Lung (tissue), 12 donors: Measurements from ENCODE around the gene PLEKHA1. TPM values are rescaled to one million over a fixed set of nuclear protein-coding genes. Genes with fewer than 3 reads are reported as not detected.

ENCODE experiments used
- ATAC-seq: fragments of 200-7000 bp; cut with Tn5 transposase; one replicate; pipeline ENCODE4 v1.9.1; 2020; ENCODE audit warnings: moderate number of reproducible peaks; ENCODE audit not compliant: insufficient read depth, low FRiP score
- DNase-seq, 3 donors: peaks; one replicate each; pipeline ENCODE4 v3.0.0-alpha.2; 2013 to 2017
- H3K27ac ChIP-seq, 2 donors: one replicate each; pipeline ENCODE4 v1.5.1; 2013; ENCODE audit warnings: mild to moderate bottlenecking in 2 of 2, moderate library complexity in 2 of 2, control low read depth in 1 of 2, inconsistent platforms in 1 of 2, low read depth in 1 of 2, low read length in 1 of 2
- H3K27me3 ChIP-seq, 3 donors: one replicate each; pipeline ENCODE4 v1.5.1; 2013; ENCODE audit warnings: low read length in 2 of 3; ENCODE audit not compliant: control insufficient read depth in 3 of 3, insufficient read depth in 3 of 3
- H3K36me3 ChIP-seq, 4 donors: one replicate each; pipeline ENCODE4 v1.5.1; 2013; ENCODE audit warnings: low read length in 4 of 4, mild to moderate bottlenecking in 1 of 4, moderate library complexity in 1 of 4; ENCODE audit not compliant: control insufficient read depth in 4 of 4, insufficient read depth in 4 of 4
- H3K4me1 ChIP-seq, 5 donors: one replicate each; pipeline ENCODE4 v1.5.1; 2013; ENCODE audit warnings: low read length in 5 of 5, mild to moderate bottlenecking in 2 of 5, moderate library complexity in 1 of 5; ENCODE audit not compliant: control insufficient read depth in 5 of 5, insufficient read depth in 5 of 5
- H3K4me3 ChIP-seq: one replicate; pipeline ENCODE4 v1.5.1; 2013; ENCODE audit warnings: mild to moderate bottlenecking, control low read depth, moderate library complexity
- H3K9ac ChIP-seq, 2 donors: one replicate each; pipeline ENCODE4 v1.5.1; 2013; ENCODE audit warnings: low read length in 2 of 2, control low read depth in 1 of 2; ENCODE audit not compliant: insufficient read depth in 1 of 2
- H3K9me3 ChIP-seq, 4 donors: one replicate each; pipeline ENCODE4 v1.5.1; 2013; ENCODE audit warnings: low read length in 3 of 4, mild to moderate bottlenecking in 1 of 4, moderate library complexity in 1 of 4; ENCODE audit not compliant: control insufficient read depth in 4 of 4, insufficient read depth in 3 of 4
- CTCF ChIP-seq: IDR thresholded peaks from 2 replicates; pipeline ENCODE4 v1.5.1; 2012; ENCODE audit warnings: mild to moderate bottlenecking; ENCODE audit errors: control extremely low read depth, extremely low read depth
- WGBS, 2 donors: extraction: QIAGEN DNeasy Blood & Tissue Kit; methylation state at CpG; one replicate each; pipeline ENCODE4 v1.1.7; 2013; 5-methylcytosine and 5-hydroxymethylcytosine counted together
- polyA plus RNA-seq, 2 donors: library from polyadenylated mRNA; stranded (reverse); fragments of 200-250 nt; gene quantifications; one replicate each; pipeline ENCODE4 v1.2.1, GENCODE V29; 2013
- total RNA-seq, 2 donors: library from RNA; depleted of rRNA in 1 of 2; stranded (reverse); fragments of >200 nt in 1 of 2; gene quantifications; one replicate each; pipeline ENCODE4 v1.2.1, GENCODE V29; 2014 to 2021
- donor health status: control.
- donor health status: control.
- donor health status: Bipolar disorder and iron deficiency.
- donor health status: healthy.
- donor health status: DM: yes; HTN: yes; CAD: no.

The PLEKHA1 gene
- total and polyA plus RNA-seq, 4 donors, result 18.9 to 73.2 (median 28.2) TPM

GRCh38 chr10:122326806-122327205 is 47.7 kb upstream of the PLEKHA1 start:
- Histone ChIP-seq H3K36me3 (no peaks in the 10 kb centered on the region), H3K9ac (no peak overlapping the region), H3K4me1 (no peaks in the 10 kb centered on the region), H3K27ac (no peak overlapping the region), H3K9me3 (no peaks in the 10 kb centered on the region), H3K4me3 (no peak overlapping the region), H3K27me3 (no peaks in the 10 kb centered on the region)
- 77 to 88% methylated on average over 6 of the region's 6 CpGs for WGBS, 2 donors
- DNase-seq, result no peak
- ATAC-seq, result no peak
- no peak for TF ChIP-seq CTCF

- ATAC-seq (no peak), DNase-seq (no peak)
- 86 to 88% methylated on average over 16 of the region's 16 CpGs for WGBS, 2 donors
- Histone ChIP-seq H3K36me3 (no peaks in the 10 kb centered on the region), H3K4me1 (no peaks in the 10 kb centered on the region), H3K27ac (no peak overlapping the region), H3K27me3 (no peaks in the 10 kb centered on the region), H3K4me3 (no peak overlapping the region), H3K9me3 (no peaks in the 10 kb centered on the region), H3K9ac (no peak overlapping the region)
- no peak for TF ChIP-seq CTCF
Observed at GRCh38 chr10:122327237-122328206, 47.0 kb upstream of the PLEKHA1 start.

GRCh38 chr10:122328676-122329075 is 45.8 kb upstream of the PLEKHA1 start:
- Histone ChIP-seq H3K9ac (no peak overlapping the region), H3K27me3 (no peaks in the 10 kb centered on the region), H3K4me3 (no peak overlapping the region), H3K9me3 (no peaks in the 10 kb centered on the region), H3K36me3 (no peaks in the 10 kb centered on the region), H3K27ac (no peak overlapping the region), H3K4me1 (no peaks in the 10 kb centered on the region)
- WGBS, 2 donors, result 59 to 60% methylated on average over 9 of the region's 9 CpGs
- DNase-seq, result no peak
- ATAC-seq, result no peak
- no peak for TF ChIP-seq CTCF
